Measurements from ENCODE around the gene TGFBR3. TPM values are rescaled to one million over a fixed set of nuclear protein-coding genes. Genes with fewer than 3 reads are reported as not detected.

TGFBR3 gene
- polyA plus RNA-seq, 1 donor (not counting 4 experiments of a cell fraction or from before 2014, with no cell fraction given), result 1.2 TPM

DNA sequence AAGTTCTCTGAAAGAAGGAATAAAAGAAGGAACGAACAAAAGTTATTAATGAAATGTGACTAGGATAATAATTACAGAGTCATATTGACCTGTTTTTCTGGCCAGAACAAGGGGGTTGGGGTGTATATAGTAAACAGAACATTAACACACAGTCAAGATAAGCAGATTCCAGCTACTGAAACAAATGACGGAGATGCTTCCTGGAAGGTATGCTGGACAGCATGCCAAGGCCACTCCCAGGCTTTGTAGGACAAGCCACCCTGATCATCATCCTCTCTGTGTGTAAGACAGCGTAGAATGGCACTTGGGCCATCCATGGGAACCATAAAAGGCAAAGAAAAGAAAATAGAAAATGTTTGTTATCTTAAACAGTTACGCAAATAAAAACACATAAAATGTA, 120.7 kb downstream of the TGFBR3 start:
- Histone ChIP-seq H3K4me2 (ENCODE audit: control insufficient read depth, extremely low read depth, insufficient read depth, low read depth, low read length) (no peak overlapping the region), H3K9me1 (ENCODE audit: control insufficient read depth, extremely low read depth, insufficient read depth, low read length) (no peaks in the 10 kb centered on the region), H3K36me3 (ENCODE audit: control insufficient read depth in 2 of 2, extremely low read depth in 1 of 2, insufficient read depth in 2 of 2, low read length in 2 of 2) (no peaks in the 10 kb centered on the region), H3K79me2 (ENCODE audit: control insufficient read depth, insufficient read depth, low read length) (no peaks in the 10 kb centered on the region), H4K20me1 (ENCODE audit: control insufficient read depth, extremely low read depth, insufficient read depth, low read length) (no peaks in the 10 kb centered on the region), H2AFZ (ENCODE audit: control insufficient read depth, low read length) (no peak overlapping the region), H3K27ac (ENCODE audit: control insufficient read depth, insufficient read depth, low read length) (no peak overlapping the region), H3K4me1 (ENCODE audit: control insufficient read depth, extremely low read depth, insufficient read depth, low read length) (no peaks in the 10 kb centered on the region), H3K4me3 (ENCODE audit: control insufficient read depth in 2 of 3, extremely low read depth in 1 of 3, insufficient read depth in 2 of 3, low read depth in 1 of 3, low read length in 3 of 3) (no peak overlapping the region), H3K9ac (ENCODE audit: control insufficient read depth, extremely low read depth, insufficient read depth, low read length) (no peak overlapping the region), H3K27me3 (ENCODE audit: control insufficient read depth, extremely low read depth, insufficient read depth, low read length) (peaks cover 4% of the 10 kb centered on the region), H3K9me3 (ENCODE audit: control insufficient read depth, low read depth, low read length) (no peaks in the 10 kb centered on the region)
- dilution Hi-C loops (cut with MboI; ENCODE audit: extremely low pct_ligation_motif_present, low sequenced_read_pairs), result no loop called here
- no peak for TF ChIP-seq EZH2 (IDR thresholded peaks at IDR 0.05; ENCODE audit: low read length)
- TF ChIP-seq, protein P1, sequence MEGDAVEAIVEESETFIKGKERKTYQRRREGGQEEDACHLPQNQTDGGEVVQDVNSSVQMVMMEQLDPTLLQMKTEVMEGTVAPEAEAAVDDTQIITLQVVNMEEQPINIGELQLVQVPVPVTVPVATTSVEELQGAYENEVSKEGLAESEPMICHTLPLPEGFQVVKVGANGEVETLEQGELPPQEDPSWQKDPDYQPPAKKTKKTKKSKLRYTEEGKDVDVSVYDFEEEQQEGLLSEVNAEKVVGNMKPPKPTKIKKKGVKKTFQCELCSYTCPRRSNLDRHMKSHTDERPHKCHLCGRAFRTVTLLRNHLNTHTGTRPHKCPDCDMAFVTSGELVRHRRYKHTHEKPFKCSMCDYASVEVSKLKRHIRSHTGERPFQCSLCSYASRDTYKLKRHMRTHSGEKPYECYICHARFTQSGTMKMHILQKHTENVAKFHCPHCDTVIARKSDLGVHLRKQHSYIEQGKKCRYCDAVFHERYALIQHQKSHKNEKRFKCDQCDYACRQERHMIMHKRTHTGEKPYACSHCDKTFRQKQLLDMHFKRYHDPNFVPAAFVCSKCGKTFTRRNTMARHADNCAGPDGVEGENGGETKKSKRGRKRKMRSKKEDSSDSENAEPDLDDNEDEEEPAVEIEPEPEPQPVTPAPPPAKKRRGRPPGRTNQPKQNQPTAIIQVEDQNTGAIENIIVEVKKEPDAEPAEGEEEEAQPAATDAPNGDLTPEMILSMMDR (optimal IDR thresholded peaks at IDR 0.05 in 1 of 3, IDR thresholded peaks at IDR 0.05 in 1 of 3, conservative IDR thresholded peaks at IDR 0.05 in 1 of 3; ENCODE audit: extremely low read depth in 1 of 3, insufficient read depth in 2 of 3, low read length in 3 of 3), result no peak
- DNase-seq (ENCODE audit: low read depth, low spot score), result no peak
- no peak for FAIRE-seq

DNA sequence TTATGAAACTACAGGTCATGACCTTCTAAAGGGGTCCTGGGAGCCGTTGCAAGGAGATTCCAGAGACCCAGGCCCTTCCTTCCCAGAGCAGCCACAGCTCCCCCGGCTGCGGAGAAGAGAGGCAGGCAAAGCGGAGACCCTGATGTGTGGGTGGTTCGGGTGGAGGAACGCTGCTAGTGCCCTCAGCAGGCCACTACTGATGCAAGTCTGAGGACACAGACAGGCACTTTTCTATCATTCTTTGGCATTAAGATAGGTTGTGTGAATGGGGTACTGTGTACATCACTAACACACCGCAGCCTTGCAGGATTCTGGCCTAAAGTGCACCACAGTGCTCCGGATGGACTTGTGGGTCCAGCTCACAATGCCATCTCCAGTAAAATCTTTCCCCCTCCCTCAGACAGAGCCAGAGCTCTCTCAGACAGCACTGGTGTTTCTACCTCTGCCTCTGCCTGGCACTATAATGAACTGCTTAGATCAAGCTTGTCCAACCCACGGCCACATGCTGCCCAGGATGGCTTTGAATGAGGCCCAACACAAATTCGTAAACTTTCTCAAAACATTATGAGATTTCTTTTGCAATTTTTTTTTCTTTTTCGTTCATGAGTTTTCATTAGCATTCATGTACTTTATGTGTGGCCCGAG, 121.4 kb downstream of the TGFBR3 start:
- DNase-seq (ENCODE audit: low read depth, low spot score), result no peak
- peaks cover 4% of the 10 kb centered on the region for H3K27me3 ChIP-seq (ENCODE audit: control insufficient read depth, extremely low read depth, insufficient read depth, low read length)
- no peak for FAIRE-seq
- no peak overlapping the region for H3K9ac ChIP-seq (ENCODE audit: control insufficient read depth, extremely low read depth, insufficient read depth, low read length)
- no peaks in the 10 kb centered on the region for H3K4me1 ChIP-seq (ENCODE audit: control insufficient read depth, extremely low read depth, insufficient read depth, low read length)
- no peaks in the 10 kb centered on the region for H4K20me1 ChIP-seq (ENCODE audit: control insufficient read depth, extremely low read depth, insufficient read depth, low read length)
- no peak overlapping the region for H3K27ac ChIP-seq (ENCODE audit: control insufficient read depth, insufficient read depth, low read length)
- TF ChIP-seq, protein P1 (optimal IDR thresholded peaks at IDR 0.05 in 1 of 3, IDR thresholded peaks at IDR 0.05 in 1 of 3, conservative IDR thresholded peaks at IDR 0.05 in 1 of 3; ENCODE audit: extremely low read depth in 1 of 3, insufficient read depth in 2 of 3, low read length in 3 of 3), result no peak
- no peak overlapping the region for H2AFZ ChIP-seq (ENCODE audit: control insufficient read depth, low read length)
- H3K4me2 ChIP-seq (ENCODE audit: control insufficient read depth, extremely low read depth, insufficient read depth, low read depth, low read length), result no peak overlapping the region
- H3K36me3 ChIP-seq (ENCODE audit: control insufficient read depth in 2 of 2, extremely low read depth in 1 of 2, insufficient read depth in 2 of 2, low read length in 2 of 2), result no peaks in the 10 kb centered on the region
- H3K79me2 ChIP-seq (ENCODE audit: control insufficient read depth, insufficient read depth, low read length), result no peaks in the 10 kb centered on the region
- H3K9me1 ChIP-seq (ENCODE audit: control insufficient read depth, extremely low read depth, insufficient read depth, low read length), result no peaks in the 10 kb centered on the region
- no peak overlapping the region for H3K4me3 ChIP-seq (ENCODE audit: control insufficient read depth in 2 of 3, extremely low read depth in 1 of 3, insufficient read depth in 2 of 3, low read depth in 1 of 3, low read length in 3 of 3)
- H3K9me3 ChIP-seq (ENCODE audit: control insufficient read depth, low read depth, low read length), result no peaks in the 10 kb centered on the region
- dilution Hi-C loops (cut with MboI; ENCODE audit: extremely low pct_ligation_motif_present, low sequenced_read_pairs), result no loop called here

Measured in keratinocyte (primary cell).